ENCODE results near the gene SLC25A38. TPM values are rescaled to one million over a fixed set of nuclear protein-coding genes. Genes with fewer than 3 reads are reported as not detected.

SLC25A38 gene
- total and polyA plus RNA-seq, 2 experiments from 2014 or later: 19.8 to 61.9 TPM

DNA sequence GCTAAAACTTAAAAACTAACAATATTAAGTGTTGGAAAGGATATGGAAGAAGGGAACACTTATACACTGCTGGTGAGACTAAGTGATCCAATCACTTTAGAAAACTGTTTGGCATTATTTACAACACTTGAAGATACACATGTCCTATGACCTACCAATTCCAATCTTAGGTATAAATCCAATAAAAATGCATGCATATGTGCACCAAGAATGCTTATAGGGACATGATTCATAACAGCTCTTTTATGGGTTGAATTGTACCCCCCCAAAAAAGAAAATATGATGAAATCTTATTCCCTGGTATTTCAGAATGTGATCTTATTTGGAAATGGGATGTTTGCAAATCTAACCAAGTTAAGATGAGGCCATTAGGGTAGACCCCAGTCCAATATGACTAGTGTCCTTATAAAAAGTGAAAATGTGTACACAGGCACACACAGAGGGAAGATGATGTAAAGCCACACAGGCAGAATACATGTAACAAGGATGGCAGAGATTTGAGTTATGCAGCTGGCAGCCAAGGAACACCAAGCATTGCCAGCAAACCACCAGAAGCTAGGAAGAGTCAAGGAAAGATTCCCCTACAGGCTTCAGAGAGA lies 38.3 kb upstream of the SLC25A38 start:
- Histone ChIP-seq H3K27ac (ENCODE audit: low read depth) (no peak overlapping the region), H3K36me3 (ENCODE audit: insufficient read depth) (no peaks in the 10 kb centered on the region), H3K9me2 (ENCODE audit: insufficient read depth) (peaks cover 3% of the 10 kb centered on the region; the same call in 1 of the 2 replicates), H3K4me1 (ENCODE audit: insufficient read depth) (peaks cover 15% of the 10 kb centered on the region), H3K4me3 (no peak overlapping the region), H3K79me2 (replicated peaks; ENCODE audit: insufficient read depth) (no peaks in the 10 kb centered on the region), H4K20me1 (replicated peaks; ENCODE audit: insufficient read depth) (no peaks in the 10 kb centered on the region), H3K27me3 (ENCODE audit: insufficient read depth) (no peaks in the 10 kb centered on the region), H3K4me2 (no peak overlapping the region), H3F3A (replicated peaks; ENCODE audit: low read depth) (no peaks in the 10 kb centered on the region), H2AFZ (no peak overlapping the region)
- no peak for ATAC-seq
- Mint-ChIP-seq H3K9me3 (no peaks in the 10 kb centered on the region), H3K36me3 (ENCODE audit: low read depth) (no peaks in the 10 kb centered on the region), H3K4me3 (no peak overlapping the region), H3K4me1 (peaks cover 20% of the 10 kb centered on the region), H3K27me3 (ENCODE audit: insufficient read depth, low read depth, poor library complexity) (no peaks in the 10 kb centered on the region), H3K27ac (no peak overlapping the region)
- TF ChIP-seq, protein P1, sequence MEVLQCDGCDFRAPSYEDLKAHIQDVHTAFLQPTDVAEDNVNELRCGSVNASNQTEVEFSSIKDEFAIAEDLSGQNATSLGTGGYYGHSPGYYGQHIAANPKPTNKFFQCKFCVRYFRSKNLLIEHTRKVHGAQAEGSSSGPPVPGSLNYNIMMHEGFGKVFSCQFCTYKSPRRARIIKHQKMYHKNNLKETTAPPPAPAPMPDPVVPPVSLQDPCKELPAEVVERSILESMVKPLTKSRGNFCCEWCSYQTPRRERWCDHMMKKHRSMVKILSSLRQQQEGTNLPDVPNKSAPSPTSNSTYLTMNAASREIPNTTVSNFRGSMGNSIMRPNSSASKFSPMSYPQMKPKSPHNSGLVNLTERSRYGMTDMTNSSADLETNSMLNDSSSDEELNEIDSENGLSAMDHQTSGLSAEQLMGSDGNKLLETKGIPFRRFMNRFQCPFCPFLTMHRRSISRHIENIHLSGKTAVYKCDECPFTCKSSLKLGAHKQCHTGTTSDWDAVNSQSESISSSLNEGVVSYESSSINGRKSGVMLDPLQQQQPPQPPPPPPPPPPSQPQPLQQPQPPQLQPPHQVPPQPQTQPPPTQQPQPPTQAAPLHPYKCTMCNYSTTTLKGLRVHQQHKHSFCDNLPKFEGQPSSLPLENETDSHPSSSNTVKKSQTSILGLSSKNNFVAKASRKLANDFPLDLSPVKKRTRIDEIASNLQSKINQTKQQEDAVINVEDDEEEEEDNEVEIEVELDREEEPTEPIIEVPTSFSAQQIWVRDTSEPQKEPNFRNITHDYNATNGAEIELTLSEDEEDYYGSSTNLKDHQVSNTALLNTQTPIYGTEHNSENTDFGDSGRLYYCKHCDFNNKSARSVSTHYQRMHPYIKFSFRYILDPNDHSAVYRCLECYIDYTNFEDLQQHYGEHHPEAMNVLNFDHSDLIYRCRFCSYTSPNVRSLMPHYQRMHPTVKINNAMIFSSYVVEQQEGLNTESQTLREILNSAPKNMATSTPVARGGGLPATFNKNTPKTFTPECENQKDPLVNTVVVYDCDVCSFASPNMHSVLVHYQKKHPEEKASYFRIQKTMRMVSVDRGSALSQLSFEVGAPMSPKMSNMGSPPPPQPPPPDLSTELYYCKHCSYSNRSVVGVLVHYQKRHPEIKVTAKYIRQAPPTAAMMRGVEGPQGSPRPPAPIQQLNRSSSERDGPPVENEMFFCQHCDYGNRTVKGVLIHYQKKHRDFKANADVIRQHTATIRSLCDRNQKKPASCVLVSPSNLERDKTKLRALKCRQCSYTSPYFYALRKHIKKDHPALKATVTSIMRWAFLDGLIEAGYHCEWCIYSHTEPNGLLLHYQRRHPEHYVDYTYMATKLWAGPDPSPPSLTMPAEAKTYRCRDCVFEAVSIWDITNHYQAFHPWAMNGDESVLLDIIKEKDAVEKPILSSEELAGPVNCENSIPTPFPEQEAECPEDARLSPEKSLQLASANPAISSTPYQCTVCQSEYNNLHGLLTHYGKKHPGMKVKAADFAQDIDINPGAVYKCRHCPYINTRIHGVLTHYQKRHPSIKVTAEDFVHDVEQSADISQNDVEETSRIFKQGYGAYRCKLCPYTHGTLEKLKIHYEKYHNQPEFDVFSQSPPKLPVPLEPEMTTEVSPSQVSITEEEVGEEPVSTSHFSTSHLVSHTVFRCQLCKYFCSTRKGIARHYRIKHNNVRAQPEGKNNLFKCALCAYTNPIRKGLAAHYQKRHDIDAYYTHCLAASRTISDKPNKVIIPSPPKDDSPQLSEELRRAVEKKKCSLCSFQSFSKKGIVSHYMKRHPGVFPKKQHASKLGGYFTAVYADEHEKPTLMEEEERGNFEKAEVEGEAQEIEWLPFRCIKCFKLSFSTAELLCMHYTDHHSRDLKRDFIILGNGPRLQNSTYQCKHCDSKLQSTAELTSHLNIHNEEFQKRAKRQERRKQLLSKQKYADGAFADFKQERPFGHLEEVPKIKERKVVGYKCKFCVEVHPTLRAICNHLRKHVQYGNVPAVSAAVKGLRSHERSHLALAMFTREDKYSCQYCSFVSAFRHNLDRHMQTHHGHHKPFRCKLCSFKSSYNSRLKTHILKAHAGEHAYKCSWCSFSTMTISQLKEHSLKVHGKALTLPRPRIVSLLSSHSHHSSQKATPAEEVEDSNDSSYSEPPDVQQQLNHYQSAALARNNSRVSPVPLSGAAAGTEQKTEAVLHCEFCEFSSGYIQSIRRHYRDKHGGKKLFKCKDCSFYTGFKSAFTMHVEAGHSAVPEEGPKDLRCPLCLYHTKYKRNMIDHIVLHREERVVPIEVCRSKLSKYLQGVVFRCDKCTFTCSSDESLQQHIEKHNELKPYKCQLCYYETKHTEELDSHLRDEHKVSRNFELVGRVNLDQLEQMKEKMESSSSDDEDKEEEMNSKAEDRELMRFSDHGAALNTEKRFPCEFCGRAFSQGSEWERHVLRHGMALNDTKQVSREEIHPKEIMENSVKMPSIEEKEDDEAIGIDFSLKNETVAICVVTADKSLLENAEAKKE (CRISPR knock-in tag; IDR thresholded peaks at IDR 0.05): no peak
- TF ChIP-seq, protein P2, sequence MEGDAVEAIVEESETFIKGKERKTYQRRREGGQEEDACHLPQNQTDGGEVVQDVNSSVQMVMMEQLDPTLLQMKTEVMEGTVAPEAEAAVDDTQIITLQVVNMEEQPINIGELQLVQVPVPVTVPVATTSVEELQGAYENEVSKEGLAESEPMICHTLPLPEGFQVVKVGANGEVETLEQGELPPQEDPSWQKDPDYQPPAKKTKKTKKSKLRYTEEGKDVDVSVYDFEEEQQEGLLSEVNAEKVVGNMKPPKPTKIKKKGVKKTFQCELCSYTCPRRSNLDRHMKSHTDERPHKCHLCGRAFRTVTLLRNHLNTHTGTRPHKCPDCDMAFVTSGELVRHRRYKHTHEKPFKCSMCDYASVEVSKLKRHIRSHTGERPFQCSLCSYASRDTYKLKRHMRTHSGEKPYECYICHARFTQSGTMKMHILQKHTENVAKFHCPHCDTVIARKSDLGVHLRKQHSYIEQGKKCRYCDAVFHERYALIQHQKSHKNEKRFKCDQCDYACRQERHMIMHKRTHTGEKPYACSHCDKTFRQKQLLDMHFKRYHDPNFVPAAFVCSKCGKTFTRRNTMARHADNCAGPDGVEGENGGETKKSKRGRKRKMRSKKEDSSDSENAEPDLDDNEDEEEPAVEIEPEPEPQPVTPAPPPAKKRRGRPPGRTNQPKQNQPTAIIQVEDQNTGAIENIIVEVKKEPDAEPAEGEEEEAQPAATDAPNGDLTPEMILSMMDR (conservative IDR thresholded peaks at IDR 0.05; ENCODE audit: low read depth in 2 of 2): no peak
- TF ChIP-seq CREB1 (CRISPR knock-in tag; IDR thresholded peaks at IDR 0.05; ENCODE audit: low read depth) (no peak), NANOG (IDR thresholded peaks at IDR 0.05; ENCODE audit: borderline replicate concordance) (no peak)
- no peak for DNase-seq (ENCODE audit: low spot score)
